Stimulated activated CD4-positive, alpha-beta T cell treated with anti-CD3 and anti-CD28 coated beads, Interleukin-12 subunit alpha, Interleukin-12 subunit beta, amount 100 ng/mL, for 4 hours (primary cell): Measurements from ENCODE around the gene DEPDC5.

Experiments used
- DNase-seq: peaks from one replicate; pipeline ENCODE4 v3.0.0-alpha.2; 2020

Gene DEPDC5

GRCh38 chr22:31953261-31953660, 199.4 kb downstream of the DEPDC5 start:
- no peak for DNase-seq

GRCh38 chr22:31954535-31955523, 201.0 kb downstream of the DEPDC5 start:
- DNase-seq, result no peak

- DNase-seq, result no peak
Measured at GRCh38 chr22:31956360-31956759, 202.5 kb downstream of the DEPDC5 start.
